HEK293 (cell line): ENCODE results near the gene ABR.

Experiments
- CTCF ChIA-PET: fragments of 350-600 bp; formaldehyde crosslinking; extraction: SDS; loops from one replicate; lab custom pipeline; 2021; ENCODE audit warnings: antibody characterized with exemption; lab: Yijun Ruan, JAX
- POLR2A ChIA-PET: fragments of 300-600 bp; formaldehyde crosslinking; extraction: SDS; loops from one replicate; lab custom pipeline; 2020; ENCODE audit warnings: antibody characterized with exemption, inconsistent platforms; lab: Yijun Ruan, JAX
- H3K27ac ChIP-seq: fragments of 200-500 bp; sonication (Bioruptor generic); 2 replicates; pipeline ENCODE4 v1.5.1; 2014; ENCODE audit warnings: low read depth, low read length, control low read depth, inconsistent platforms; ENCODE audit errors: extremely low read depth
- H3K36me3 ChIP-seq, 2 experiments: fragments of 200-500 bp in 1 of 2; sonication (Bioruptor generic) in 1 of 2; 1 replicate in 1 of 2; 2 replicates in 1 of 2; pipeline ENCODE4 v1.5.1; 2014 to 2017; ENCODE audit warnings: inconsistent platforms in 2 of 2, low read length in 2 of 2; ENCODE audit not compliant: control insufficient read depth in 2 of 2, insufficient read depth in 1 of 2
- H3K4me1 ChIP-seq: fragments of 200-500 bp; sonication (Bioruptor generic); 2 replicates; pipeline ENCODE4 v1.5.1; 2014; ENCODE audit warnings: mild to moderate bottlenecking, low read length, inconsistent platforms; ENCODE audit not compliant: control insufficient read depth, insufficient read depth
- H3K4me3 ChIP-seq: 2 replicates; pipeline ENCODE4 v1.5.1; 2011; ENCODE audit warnings: low read depth, mild to moderate bottlenecking, control low read depth, low read length, moderate library complexity
- H3K9me3 ChIP-seq: fragments of 200-500 bp; sonication (Bioruptor generic); 2 replicates; pipeline ENCODE4 v1.5.1; 2014; ENCODE audit warnings: low read depth, low read length, inconsistent platforms; ENCODE audit not compliant: control insufficient read depth, insufficient read depth
- EGR2 ChIP-seq: fragments of 450-650 bp; formaldehyde crosslinking; IDR thresholded peaks from 2 replicates; pipeline ENCODE4 v1.5.1; 2016; ENCODE audit warnings: low read depth, missing biosample characterization, missing genetic modification characterization
- GLIS2 ChIP-seq: fragments of 450-650 bp; formaldehyde crosslinking; IDR thresholded peaks from 2 replicates; pipeline ENCODE4 v1.5.1; 2016; ENCODE audit warnings: missing biosample characterization, missing genetic modification characterization
- KLF7 ChIP-seq: fragments of 450-650 bp; formaldehyde crosslinking; IDR thresholded peaks from 2 replicates; pipeline ENCODE4 v1.5.1; 2016; ENCODE audit warnings: missing biosample characterization, missing genetic modification characterization, borderline replicate concordance
- ZIC2 ChIP-seq: fragments of 450-650 bp; formaldehyde crosslinking; IDR thresholded peaks from 2 replicates; pipeline ENCODE4 v1.5.1; 2016; ENCODE audit warnings: missing biosample characterization, missing genetic modification characterization
- ZNF16 ChIP-seq: fragments of 450-650 bp; formaldehyde crosslinking; IDR thresholded peaks from 2 replicates; pipeline ENCODE4 v1.5.1; 2016; ENCODE audit warnings: low read depth, missing biosample characterization, missing genetic modification characterization
- ZNF175 ChIP-seq: fragments of 450-650 bp; formaldehyde crosslinking; IDR thresholded peaks from 2 replicates; pipeline ENCODE4 v1.5.1; 2016; ENCODE audit warnings: missing biosample characterization, missing genetic modification characterization
- ZNF221 ChIP-seq: fragments of 450-650 bp; formaldehyde crosslinking; IDR thresholded peaks from 2 replicates; pipeline ENCODE4 v1.5.1; 2017; ENCODE audit warnings: missing biosample characterization, missing genetic modification characterization, borderline replicate concordance
- ZNF366 ChIP-seq: fragments of 450-650 bp; formaldehyde crosslinking; conservative IDR thresholded peaks from 2 replicates; pipeline ENCODE4 v1.5.1; 2016; ENCODE audit warnings: missing biosample characterization, missing genetic modification characterization
- ZNF501 ChIP-seq: fragments of 450-650 bp; formaldehyde crosslinking; IDR thresholded peaks from 2 replicates; pipeline ENCODE4 v1.5.1; 2016; ENCODE audit warnings: missing biosample characterization, missing genetic modification characterization
- ZNF514 ChIP-seq: fragments of 450-650 bp; formaldehyde crosslinking; IDR thresholded peaks from 2 replicates; pipeline ENCODE4 v1.5.1; 2016; ENCODE audit warnings: missing biosample characterization, missing genetic modification characterization
- ZNF596 ChIP-seq: fragments of 450-650 bp; IDR thresholded peaks from 2 replicates; pipeline ENCODE4 v1.5.0; 2018; ENCODE audit warnings: missing biosample characterization, mild to moderate bottlenecking, missing genetic modification characterization, moderate library complexity
- ZNF600 ChIP-seq: fragments of 450-650 bp; formaldehyde crosslinking; IDR thresholded peaks from 2 replicates; pipeline ENCODE4 v1.5.1; 2016; ENCODE audit warnings: missing biosample characterization, missing genetic modification characterization
- ZNF768 ChIP-seq: fragments of 450-650 bp; formaldehyde crosslinking; IDR thresholded peaks from 2 replicates; pipeline ENCODE4 v1.5.1; 2018; ENCODE audit warnings: missing biosample characterization, mild to moderate bottlenecking, missing genetic modification characterization
- TF ChIP-seq, protein P1 (sequence below): fragments of 450-650 bp; formaldehyde crosslinking; IDR thresholded peaks from 2 replicates; pipeline ENCODE4 v1.5.1; 2017; ENCODE audit warnings: missing biosample characterization, missing genetic modification characterization
- TF ChIP-seq, protein P2 (sequence below): fragments of 450-650 bp; formaldehyde crosslinking; IDR thresholded peaks from 2 replicates; pipeline ENCODE4 v1.5.1; 2016; ENCODE audit warnings: missing biosample characterization, missing genetic modification characterization, borderline replicate concordance
- TF ChIP-seq, protein P3 (sequence below): fragments of 450-650 bp; formaldehyde crosslinking; IDR thresholded peaks from 2 replicates; pipeline ENCODE4 v1.5.1; 2017; ENCODE audit warnings: missing biosample characterization, missing genetic modification characterization
- TF ChIP-seq, protein P4 (sequence below): fragments of 450-650 bp; formaldehyde crosslinking; IDR thresholded peaks from 2 replicates; pipeline ENCODE4 v1.5.1; 2016; ENCODE audit warnings: missing biosample characterization, missing genetic modification characterization

Gene ABR

DNA sequence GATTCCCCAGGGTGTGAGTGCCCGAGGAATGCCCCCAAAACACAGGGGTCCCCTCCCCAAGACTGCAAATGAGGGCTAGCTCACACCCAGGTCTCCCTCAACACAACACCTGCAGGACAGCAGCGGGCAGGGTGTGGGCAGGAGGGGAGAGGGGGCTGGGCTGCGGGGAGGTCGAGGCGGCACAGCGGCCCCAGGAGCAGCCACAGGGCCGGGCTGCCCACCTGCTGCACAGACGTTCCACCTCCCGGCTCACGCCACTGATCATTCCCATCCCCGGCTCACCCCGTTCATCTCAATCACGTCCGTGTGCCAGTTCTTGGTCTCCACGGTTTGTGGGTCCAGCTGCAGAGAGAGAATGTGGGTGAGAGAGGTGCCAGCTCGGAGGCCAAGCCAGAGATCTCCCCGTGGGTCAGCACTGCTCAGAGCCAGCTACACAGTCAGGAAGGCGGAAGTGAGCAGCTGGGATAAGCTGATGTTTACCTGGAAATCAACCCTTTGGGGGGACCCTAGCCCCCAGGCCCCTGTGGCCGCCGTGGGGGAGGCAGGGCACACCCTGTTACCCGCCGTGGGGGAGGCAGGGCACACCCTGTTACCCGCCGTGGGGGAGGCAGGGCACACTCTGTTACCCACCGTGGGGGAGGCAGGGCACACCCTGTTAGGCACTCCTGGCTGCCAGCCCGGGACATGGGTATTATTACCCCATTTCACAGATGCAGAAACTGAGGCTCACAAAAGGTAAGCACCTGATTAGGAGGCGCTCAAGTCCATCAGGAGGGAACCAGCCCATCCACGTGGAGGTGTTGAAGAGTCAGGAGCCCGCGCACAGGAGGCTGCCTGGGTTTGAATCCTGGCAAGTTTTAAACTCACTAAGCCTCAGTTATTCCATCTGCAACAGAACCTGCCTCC, 166.7 kb downstream of the ABR start:
- CTCF ChIA-PET: no interaction called here
- Histone ChIP-seq H3K27ac (no peak overlapping the region), H3K36me3 (peaks cover 0 to 46% of the 10 kb centered on the region in 2 experiments; a peak in 2 of 3 replicates), H3K9me3 (no peaks in the 10 kb centered on the region), H3K4me3 (no peak overlapping the region), H3K4me1 (no peaks in the 10 kb centered on the region)
- no peak for TF ChIP-seq ZNF501
- TF ChIP-seq, protein P1, sequence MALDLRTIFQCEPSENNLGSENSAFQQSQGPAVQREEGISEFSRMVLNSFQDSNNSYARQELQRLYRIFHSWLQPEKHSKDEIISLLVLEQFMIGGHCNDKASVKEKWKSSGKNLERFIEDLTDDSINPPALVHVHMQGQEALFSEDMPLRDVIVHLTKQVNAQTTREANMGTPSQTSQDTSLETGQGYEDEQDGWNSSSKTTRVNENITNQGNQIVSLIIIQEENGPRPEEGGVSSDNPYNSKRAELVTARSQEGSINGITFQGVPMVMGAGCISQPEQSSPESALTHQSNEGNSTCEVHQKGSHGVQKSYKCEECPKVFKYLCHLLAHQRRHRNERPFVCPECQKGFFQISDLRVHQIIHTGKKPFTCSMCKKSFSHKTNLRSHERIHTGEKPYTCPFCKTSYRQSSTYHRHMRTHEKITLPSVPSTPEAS (tag by site-specific recombination): peak; percentile 47; the same call in 1 of the 2 replicates
- POLR2A ChIA-PET: no interaction called here

DNA sequence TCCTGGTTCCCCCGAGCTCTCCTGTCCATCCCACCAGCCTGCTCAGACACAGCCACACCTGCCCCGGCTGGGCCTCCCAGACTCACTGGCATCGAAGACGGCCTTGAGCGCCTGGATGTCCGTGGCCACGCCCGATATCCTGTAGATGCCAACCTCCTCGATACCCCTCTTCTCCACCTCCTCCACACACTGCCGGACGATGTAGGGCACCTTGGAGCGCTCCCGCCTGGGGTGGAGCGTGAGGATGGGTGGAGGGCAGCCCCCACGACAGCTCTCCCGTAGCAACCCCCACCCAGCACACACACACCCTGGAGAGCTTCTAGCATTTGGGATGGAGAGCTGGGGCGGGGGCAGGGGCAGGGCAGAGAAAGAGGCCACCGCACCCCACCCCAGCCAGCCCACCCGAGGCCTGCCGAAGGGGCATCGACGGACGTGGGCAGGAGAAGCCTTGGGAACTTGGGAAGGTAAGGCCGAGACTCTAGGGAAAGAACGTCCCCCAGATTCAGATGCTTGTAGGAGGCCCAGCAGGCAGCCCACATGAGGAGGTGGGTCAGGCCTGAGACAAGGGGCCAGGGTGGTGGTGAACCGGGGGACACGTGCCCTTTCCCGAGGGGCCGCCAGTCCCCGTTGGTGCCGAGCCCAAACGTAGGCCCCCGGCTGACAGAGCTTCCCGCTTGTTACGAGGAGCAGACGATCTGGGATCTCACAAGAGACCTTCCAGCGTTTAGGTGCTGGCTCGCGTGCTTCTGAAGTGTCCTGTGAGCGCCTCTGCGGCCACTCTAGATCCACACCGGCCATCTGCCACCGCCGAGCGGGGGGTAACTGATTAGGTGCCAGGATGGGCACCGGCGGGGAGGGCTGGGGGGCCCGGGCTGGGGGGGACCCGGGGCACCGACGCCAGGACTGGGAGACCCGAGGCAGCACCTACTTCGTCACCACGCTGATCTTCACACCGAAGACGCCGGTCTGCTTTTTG, 167.7 kb downstream of the ABR start:
- Histone ChIP-seq H3K36me3 (peaks cover 0 to 57% of the 10 kb centered on the region in 2 experiments; a peak in 2 of 3 replicates), H3K9me3 (no peaks in the 10 kb centered on the region), H3K4me1 (no peaks in the 10 kb centered on the region), H3K4me3 (no peak overlapping the region), H3K27ac (no peak overlapping the region)
- TF ChIP-seq ZNF221 (no peak), ZNF366 (no peak), GLIS2 (tag by site-specific recombination) (0 out of 2 replicates have a peak, but pooled peaks have one; percentile 20)
- TF ChIP-seq, protein P2, sequence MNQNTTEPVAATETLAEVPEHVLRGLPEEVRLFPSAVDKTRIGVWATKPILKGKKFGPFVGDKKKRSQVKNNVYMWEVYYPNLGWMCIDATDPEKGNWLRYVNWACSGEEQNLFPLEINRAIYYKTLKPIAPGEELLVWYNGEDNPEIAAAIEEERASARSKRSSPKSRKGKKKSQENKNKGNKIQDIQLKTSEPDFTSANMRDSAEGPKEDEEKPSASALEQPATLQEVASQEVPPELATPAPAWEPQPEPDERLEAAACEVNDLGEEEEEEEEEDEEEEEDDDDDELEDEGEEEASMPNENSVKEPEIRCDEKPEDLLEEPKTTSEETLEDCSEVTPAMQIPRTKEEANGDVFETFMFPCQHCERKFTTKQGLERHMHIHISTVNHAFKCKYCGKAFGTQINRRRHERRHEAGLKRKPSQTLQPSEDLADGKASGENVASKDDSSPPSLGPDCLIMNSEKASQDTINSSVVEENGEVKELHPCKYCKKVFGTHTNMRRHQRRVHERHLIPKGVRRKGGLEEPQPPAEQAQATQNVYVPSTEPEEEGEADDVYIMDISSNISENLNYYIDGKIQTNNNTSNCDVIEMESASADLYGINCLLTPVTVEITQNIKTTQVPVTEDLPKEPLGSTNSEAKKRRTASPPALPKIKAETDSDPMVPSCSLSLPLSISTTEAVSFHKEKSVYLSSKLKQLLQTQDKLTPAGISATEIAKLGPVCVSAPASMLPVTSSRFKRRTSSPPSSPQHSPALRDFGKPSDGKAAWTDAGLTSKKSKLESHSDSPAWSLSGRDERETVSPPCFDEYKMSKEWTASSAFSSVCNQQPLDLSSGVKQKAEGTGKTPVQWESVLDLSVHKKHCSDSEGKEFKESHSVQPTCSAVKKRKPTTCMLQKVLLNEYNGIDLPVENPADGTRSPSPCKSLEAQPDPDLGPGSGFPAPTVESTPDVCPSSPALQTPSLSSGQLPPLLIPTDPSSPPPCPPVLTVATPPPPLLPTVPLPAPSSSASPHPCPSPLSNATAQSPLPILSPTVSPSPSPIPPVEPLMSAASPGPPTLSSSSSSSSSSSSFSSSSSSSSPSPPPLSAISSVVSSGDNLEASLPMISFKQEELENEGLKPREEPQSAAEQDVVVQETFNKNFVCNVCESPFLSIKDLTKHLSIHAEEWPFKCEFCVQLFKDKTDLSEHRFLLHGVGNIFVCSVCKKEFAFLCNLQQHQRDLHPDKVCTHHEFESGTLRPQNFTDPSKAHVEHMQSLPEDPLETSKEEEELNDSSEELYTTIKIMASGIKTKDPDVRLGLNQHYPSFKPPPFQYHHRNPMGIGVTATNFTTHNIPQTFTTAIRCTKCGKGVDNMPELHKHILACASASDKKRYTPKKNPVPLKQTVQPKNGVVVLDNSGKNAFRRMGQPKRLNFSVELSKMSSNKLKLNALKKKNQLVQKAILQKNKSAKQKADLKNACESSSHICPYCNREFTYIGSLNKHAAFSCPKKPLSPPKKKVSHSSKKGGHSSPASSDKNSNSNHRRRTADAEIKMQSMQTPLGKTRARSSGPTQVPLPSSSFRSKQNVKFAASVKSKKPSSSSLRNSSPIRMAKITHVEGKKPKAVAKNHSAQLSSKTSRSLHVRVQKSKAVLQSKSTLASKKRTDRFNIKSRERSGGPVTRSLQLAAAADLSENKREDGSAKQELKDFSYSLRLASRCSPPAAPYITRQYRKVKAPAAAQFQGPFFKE (tag by site-specific recombination): no peak
- CTCF ChIA-PET: no interaction called here
- POLR2A ChIA-PET: no interaction called here

GRCh38 chr17:1011138-1011537, 168.6 kb downstream of the ABR start:
- ChIA-PET POLR2A (no interaction called here), CTCF (no interaction called here)
- no peak overlapping the region for H3K27ac ChIP-seq
- no peaks in the 10 kb centered on the region for H3K4me1 ChIP-seq
- no peaks in the 10 kb centered on the region for H3K9me3 ChIP-seq
- peaks cover 0 to 60% of the 10 kb centered on the region in 2 experiments; a peak in 2 of 3 replicates for H3K36me3 ChIP-seq
- H3K4me3 ChIP-seq: no peak overlapping the region
- TF ChIP-seq ZNF16 (no peak), ZNF596 (tag by site-specific recombination) (no peak), ZNF600 (tag by site-specific recombination) (peak; percentile 18; the same call in 1 of the 2 replicates), ZNF514 (no peak), KLF7 (tag by site-specific recombination) (no peak), ZNF768 (tag by site-specific recombination) (no peak), ZNF366 (no peak), EGR2 (tag by site-specific recombination) (no peak), ZNF175 (no peak), ZIC2 (tag by site-specific recombination) (peak; percentile 81)
- TF ChIP-seq, protein P3, sequence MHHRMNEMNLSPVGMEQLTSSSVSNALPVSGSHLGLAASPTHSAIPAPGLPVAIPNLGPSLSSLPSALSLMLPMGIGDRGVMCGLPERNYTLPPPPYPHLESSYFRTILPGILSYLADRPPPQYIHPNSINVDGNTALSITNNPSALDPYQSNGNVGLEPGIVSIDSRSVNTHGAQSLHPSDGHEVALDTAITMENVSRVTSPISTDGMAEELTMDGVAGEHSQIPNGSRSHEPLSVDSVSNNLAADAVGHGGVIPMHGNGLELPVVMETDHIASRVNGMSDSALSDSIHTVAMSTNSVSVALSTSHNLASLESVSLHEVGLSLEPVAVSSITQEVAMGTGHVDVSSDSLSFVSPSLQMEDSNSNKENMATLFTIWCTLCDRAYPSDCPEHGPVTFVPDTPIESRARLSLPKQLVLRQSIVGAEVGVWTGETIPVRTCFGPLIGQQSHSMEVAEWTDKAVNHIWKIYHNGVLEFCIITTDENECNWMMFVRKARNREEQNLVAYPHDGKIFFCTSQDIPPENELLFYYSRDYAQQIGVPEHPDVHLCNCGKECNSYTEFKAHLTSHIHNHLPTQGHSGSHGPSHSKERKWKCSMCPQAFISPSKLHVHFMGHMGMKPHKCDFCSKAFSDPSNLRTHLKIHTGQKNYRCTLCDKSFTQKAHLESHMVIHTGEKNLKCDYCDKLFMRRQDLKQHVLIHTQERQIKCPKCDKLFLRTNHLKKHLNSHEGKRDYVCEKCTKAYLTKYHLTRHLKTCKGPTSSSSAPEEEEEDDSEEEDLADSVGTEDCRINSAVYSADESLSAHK: no peak
- TF ChIP-seq, protein P4, sequence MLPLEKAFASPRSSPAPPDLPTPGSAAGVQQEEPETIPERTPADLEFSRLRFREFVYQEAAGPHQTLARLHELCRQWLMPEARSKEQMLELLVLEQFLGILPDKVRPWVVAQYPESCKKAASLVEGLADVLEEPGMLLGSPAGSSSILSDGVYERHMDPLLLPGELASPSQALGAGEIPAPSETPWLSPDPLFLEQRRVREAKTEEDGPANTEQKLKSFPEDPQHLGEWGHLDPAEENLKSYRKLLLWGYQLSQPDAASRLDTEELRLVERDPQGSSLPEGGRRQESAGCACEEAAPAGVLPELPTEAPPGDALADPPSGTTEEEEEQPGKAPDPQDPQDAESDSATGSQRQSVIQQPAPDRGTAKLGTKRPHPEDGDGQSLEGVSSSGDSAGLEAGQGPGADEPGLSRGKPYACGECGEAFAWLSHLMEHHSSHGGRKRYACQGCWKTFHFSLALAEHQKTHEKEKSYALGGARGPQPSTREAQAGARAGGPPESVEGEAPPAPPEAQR (tag by site-specific recombination): no peak
